NT2/D1 (cell line): ENCODE results near the gene GOLGB1.
A peak's percentile ranks its signal among the peaks of the same experiment; 100 is the strongest.
"Not testable (repeated sequence)": the region's sequence is repeated elsewhere in the genome, so short reads cannot be mapped to it uniquely, and the experiment has no call there.

Experiments
- DNase-seq: peaks from one replicate; pipeline ENCODE4 v3.0.0-alpha.2; 2011; ENCODE audit warnings: low read depth, low spot score
- H3K27me3 ChIP-seq: 2 replicates; pipeline ENCODE4 v1.6.0; 2011; ENCODE audit warnings: mild to moderate bottlenecking; ENCODE audit not compliant: insufficient read length, insufficient read depth
- H3K36me3 ChIP-seq: 2 replicates; pipeline ENCODE4 v1.6.1; 2011; ENCODE audit warnings: mild to moderate bottlenecking, low read length, mixed read lengths; ENCODE audit not compliant: insufficient read depth, insufficient read length
- H3K4me1 ChIP-seq: 2 replicates; pipeline ENCODE4 v1.5.1; 2011; ENCODE audit not compliant: insufficient read depth, insufficient read length
- H3K4me3 ChIP-seq: 2 replicates; pipeline ENCODE4 v1.5.1; 2011; ENCODE audit warnings: low read depth; ENCODE audit not compliant: insufficient read length
- H3K9ac ChIP-seq: 2 replicates; pipeline ENCODE4 v1.6.0; 2011; ENCODE audit warnings: low read depth; ENCODE audit not compliant: insufficient read length
- H3K9me3 ChIP-seq: 2 replicates; pipeline ENCODE4 v1.5.1; 2011; ENCODE audit warnings: mild to moderate bottlenecking, low read length; ENCODE audit not compliant: insufficient read depth
- SUZ12 ChIP-seq: IDR thresholded peaks from 2 replicates; pipeline ENCODE4 v1.6.1; 2011; ENCODE audit not compliant: insufficient read length, insufficient read depth; ENCODE audit errors: extremely low read depth
- YY1 ChIP-seq: IDR thresholded peaks from 2 replicates; pipeline ENCODE4 v1.6.1; 2011; ENCODE audit not compliant: insufficient read length, insufficient read depth
- ZNF274 ChIP-seq: IDR thresholded peaks from 2 replicates; pipeline ENCODE4 v1.6.1; 2011; ENCODE audit warnings: mild to moderate bottlenecking, low read depth, low read length

GOLGB1 gene

DNA sequence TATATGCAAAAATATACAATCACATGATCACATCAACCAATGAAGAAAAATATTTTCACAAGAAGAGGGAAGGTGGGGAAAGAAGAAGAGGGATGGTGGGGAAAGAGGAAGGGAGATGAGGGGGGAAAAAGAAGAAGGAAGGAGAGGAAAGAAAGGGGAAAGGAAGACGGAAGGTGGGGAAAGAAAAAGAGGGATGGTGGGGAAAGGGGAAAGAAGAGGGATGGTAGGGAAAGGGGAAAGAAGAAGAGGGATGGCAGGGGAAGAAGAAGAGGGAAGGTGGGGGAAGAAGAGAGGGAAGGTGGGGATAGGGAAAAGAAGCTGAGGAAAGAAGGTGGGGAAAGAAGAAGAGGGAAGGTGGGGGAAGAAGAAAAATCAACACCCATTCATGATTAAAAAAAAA is 3.2 kb upstream of the GOLGB1 start:
- Histone ChIP-seq H3K4me3 (no peak overlapping the region), H3K4me1 (no peaks in the 10 kb centered on the region), H3K9me3 (no peaks in the 10 kb centered on the region), H3K9ac (no peak overlapping the region), H3K27me3 (no peaks in the 10 kb centered on the region), H3K36me3 (no peaks in the 10 kb centered on the region)
- TF ChIP-seq ZNF274: no peak
- TF ChIP-seq SUZ12: no peak
- no peak for TF ChIP-seq YY1
- no peak for DNase-seq

DNA sequence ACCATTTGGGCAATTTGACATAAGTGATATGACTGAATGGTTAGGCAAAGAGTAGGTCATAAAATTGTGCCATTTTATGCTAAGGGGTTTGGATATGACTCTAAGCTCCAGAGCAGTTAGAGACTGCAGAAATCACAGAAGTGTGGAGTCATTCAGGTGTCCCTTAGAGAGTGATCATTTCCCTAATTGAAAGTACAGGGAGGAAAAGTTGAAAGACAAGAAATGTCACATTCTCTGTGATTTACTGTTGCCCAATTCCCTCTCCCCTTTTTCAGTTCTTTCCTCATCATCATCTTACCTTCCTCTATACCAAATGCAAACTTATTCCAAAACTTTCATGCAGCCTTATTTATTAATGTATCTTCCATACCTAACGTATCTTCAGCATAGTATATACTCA is 2.7 kb upstream of the GOLGB1 start:
- Histone ChIP-seq H3K9me3 (no peaks in the 10 kb centered on the region), H3K4me3 (no peak overlapping the region), H3K9ac (no peak overlapping the region), H3K27me3 (no peaks in the 10 kb centered on the region), H3K4me1 (no peaks in the 10 kb centered on the region), H3K36me3 (no peaks in the 10 kb centered on the region)
- no peak for DNase-seq
- TF ChIP-seq SUZ12: no peak
- no peak for TF ChIP-seq ZNF274
- no peak for TF ChIP-seq YY1

DNA sequence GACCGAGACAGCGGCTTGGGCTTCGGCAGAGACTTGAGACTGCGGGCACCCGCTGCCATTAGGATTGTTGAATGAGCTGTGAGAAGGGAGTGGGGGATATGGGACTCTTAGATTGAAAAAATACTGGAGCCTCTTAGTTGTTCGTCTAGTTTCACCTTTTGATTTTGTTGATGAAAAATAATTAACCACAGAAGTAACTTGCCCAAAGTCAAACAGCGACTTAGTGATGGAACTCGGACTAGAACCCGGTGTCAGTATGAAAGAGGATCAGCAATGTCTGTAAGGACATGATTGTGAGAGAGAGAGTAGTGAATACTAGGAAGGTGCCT is 510 bp upstream of the GOLGB1 start:
- Histone ChIP-seq H3K9ac (peak overlapping the region; percentile 80), H3K9me3 (no peaks in the 10 kb centered on the region), H3K4me1 (no peaks in the 10 kb centered on the region), H3K36me3 (peaks cover 3% of the 10 kb centered on the region), H3K27me3 (no peaks in the 10 kb centered on the region), H3K4me3 (peak overlapping the region; percentile 89)
- no peak for TF ChIP-seq ZNF274
- TF ChIP-seq YY1: no peak
- no peak for TF ChIP-seq SUZ12
- no peak for DNase-seq

- H3K4me1 ChIP-seq: no peaks in the 10 kb centered on the region
- DNase-seq: no peak
- peaks cover 3% of the 10 kb centered on the region for H3K36me3 ChIP-seq
- peak overlapping the region; percentile 89 for H3K4me3 ChIP-seq
- H3K9me3 ChIP-seq: no peaks in the 10 kb centered on the region
- no peak for TF ChIP-seq YY1
- no peak for TF ChIP-seq SUZ12
- TF ChIP-seq ZNF274: no peak
- no peaks in the 10 kb centered on the region for H3K27me3 ChIP-seq
- peak overlapping the region; percentile 93 for H3K9ac ChIP-seq
These were observed 763 bp downstream of the GOLGB1 start for GRCh38 chr3:121748680-121749275.

GRCh38 chr3:121747976-121748375 is 1.6 kb downstream of the GOLGB1 start:
- TF ChIP-seq YY1 (no peak), SUZ12 (no peak), ZNF274 (no peak)
- H3K36me3 ChIP-seq: peaks cover 3% of the 10 kb centered on the region
- H3K9me3 ChIP-seq: no peaks in the 10 kb centered on the region
- H3K4me1 ChIP-seq: no peaks in the 10 kb centered on the region
- H3K4me3 ChIP-seq: peak overlapping the region; percentile 89
- DNase-seq: no peak
- peak overlapping the region; percentile 93 for H3K9ac ChIP-seq
- H3K27me3 ChIP-seq: no peaks in the 10 kb centered on the region

GRCh38 chr3:121743106-121743505 is 6.4 kb downstream of the GOLGB1 start:
- H3K9me3 ChIP-seq, H3K36me3 ChIP-seq, H3K27me3 ChIP-seq, H3K4me1 ChIP-seq, H3K9ac ChIP-seq, H3K4me3 ChIP-seq, DNase-seq: not testable (repeated sequence)

GRCh38 chr3:121740896-121741295 is 8.6 kb downstream of the GOLGB1 start:
- Histone ChIP-seq H3K36me3 (peaks cover 5% of the 10 kb centered on the region), H3K9me3 (no peaks in the 10 kb centered on the region), H3K9ac (no peak overlapping the region), H3K4me3 (no peak overlapping the region), H3K27me3 (no peaks in the 10 kb centered on the region), H3K4me1 (no peaks in the 10 kb centered on the region)
- no peak for TF ChIP-seq SUZ12
- no peak for DNase-seq

GRCh38 chr3:121739902-121740301 is 9.6 kb downstream of the GOLGB1 start:
- H3K4me3 ChIP-seq: no peak overlapping the region
- H3K36me3 ChIP-seq: peaks cover 5% of the 10 kb centered on the region
- no peaks in the 10 kb centered on the region for H3K27me3 ChIP-seq
- H3K9ac ChIP-seq: no peak overlapping the region
- no peaks in the 10 kb centered on the region for H3K9me3 ChIP-seq
- no peak for TF ChIP-seq SUZ12
- H3K4me1 ChIP-seq: no peaks in the 10 kb centered on the region
- no peak for DNase-seq
